Lower lobe of right lung (tissue), 2 donors: ENCODE data around the gene KCNJ9. TPM values are rescaled to one million over a fixed set of nuclear protein-coding genes. Genes with fewer than 3 reads are reported as not detected.

Experiments used
- ATAC-seq, 2 donors: fragments of 200-7000 bp; cut with Tn5 transposase; one replicate each; pipeline ENCODE4 v1.9.1; 2020 to 2022; ENCODE audit warnings: mild to moderate bottlenecking in 2 of 2, moderate library complexity in 2 of 2
- DNase-seq: peaks from one replicate; pipeline ENCODE4 v3.0.0-alpha.2; 2020
- H3K27ac ChIP-seq: fragments of 200-600 bp; one replicate; pipeline ENCODE4 v1.8.0; 2022
- H3K27me3 ChIP-seq: fragments of 200-600 bp; one replicate; pipeline ENCODE4 v1.8.0; 2022; ENCODE audit warnings: low read depth
- H3K36me3 ChIP-seq: fragments of 200-600 bp; one replicate; pipeline ENCODE4 v1.8.0; 2022; ENCODE audit warnings: mild to moderate bottlenecking
- H3K4me1 ChIP-seq: fragments of 200-600 bp; one replicate; pipeline ENCODE4 v1.8.0; 2022
- H3K4me3 ChIP-seq: fragments of 200-600 bp; one replicate; pipeline ENCODE4 v1.8.0; 2022; ENCODE audit warnings: mild to moderate bottlenecking
- H3K9me3 ChIP-seq: fragments of 200-600 bp; one replicate; pipeline ENCODE4 v1.8.0; 2022
- intact Hi-C: fragments of 100-400 bp; cut with DNase I; formaldehyde crosslinking; loops from one replicate; pipeline ENCODE4 v1.11.0; 2022
- total RNA-seq: library from RNA; stranded (reverse); fragmentation: NEBNext Ultra II Directional; extraction: Animal tissue kit (Norgen Biotek cat#: 25700); gene quantifications from one replicate; pipeline ENCODE4 v1.2.1, GENCODE V29; 2021
- TF ChIP-seq, protein P1 (sequence below): fragments of 200-600 bp; IDR thresholded peaks from one replicate; pipeline ENCODE4 v1.8.0; 2022; ENCODE audit warnings: antibody characterized with exemption, mild to moderate bottlenecking
- donor health status: DM: no; HTN: yes; CAD: no; lungs with severe emphysema.

Gene KCNJ9
- total RNA-seq, 1 donor from 2014 or later: not detected

DNA sequence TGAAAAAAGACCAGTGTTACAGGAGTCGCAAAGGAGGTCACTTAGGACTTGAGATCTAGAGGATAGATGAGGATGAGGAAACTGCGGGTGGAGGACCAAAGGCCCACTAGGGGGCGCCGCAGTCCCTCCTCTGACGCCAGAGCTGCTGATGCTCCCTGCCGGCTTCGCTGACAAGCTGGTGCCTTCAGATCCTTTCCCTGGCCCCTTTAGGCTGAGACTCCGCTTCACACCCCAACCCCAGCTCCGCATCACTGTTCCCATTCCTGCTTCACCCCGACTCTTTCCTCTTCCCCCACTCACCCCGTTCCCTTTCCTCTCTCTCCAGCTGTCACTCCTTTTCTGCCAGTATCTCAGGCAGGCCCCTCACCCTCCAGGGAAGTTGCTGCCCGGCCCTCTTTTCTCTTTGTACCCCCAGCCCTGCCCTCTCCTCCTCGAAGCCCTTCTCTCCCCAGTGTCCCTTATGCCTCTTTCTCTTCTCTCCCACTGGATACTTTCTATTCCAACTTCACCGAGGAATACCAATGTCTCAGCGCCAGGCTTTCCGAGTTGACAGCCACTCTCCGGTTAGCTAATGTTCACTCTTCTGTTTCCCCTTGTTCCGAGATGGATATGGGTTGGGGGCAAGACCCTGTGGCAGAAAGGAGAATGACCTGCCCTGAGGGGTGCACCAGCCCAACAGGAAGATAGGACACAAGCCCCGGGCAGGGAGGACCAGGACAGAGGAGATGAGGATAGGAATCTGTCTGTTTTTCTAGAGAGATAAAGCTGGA, 4.5 kb downstream of the KCNJ9 start:
- Histone ChIP-seq H3K4me1 (peaks cover 8% of the 10 kb centered on the region), H3K9me3 (no peaks in the 10 kb centered on the region), H3K4me3 (no peak overlapping the region), H3K27me3 (peaks cover 37% of the 10 kb centered on the region), H3K36me3 (peaks cover 24% of the 10 kb centered on the region), H3K27ac (no peak overlapping the region)
- TF ChIP-seq, protein P1, sequence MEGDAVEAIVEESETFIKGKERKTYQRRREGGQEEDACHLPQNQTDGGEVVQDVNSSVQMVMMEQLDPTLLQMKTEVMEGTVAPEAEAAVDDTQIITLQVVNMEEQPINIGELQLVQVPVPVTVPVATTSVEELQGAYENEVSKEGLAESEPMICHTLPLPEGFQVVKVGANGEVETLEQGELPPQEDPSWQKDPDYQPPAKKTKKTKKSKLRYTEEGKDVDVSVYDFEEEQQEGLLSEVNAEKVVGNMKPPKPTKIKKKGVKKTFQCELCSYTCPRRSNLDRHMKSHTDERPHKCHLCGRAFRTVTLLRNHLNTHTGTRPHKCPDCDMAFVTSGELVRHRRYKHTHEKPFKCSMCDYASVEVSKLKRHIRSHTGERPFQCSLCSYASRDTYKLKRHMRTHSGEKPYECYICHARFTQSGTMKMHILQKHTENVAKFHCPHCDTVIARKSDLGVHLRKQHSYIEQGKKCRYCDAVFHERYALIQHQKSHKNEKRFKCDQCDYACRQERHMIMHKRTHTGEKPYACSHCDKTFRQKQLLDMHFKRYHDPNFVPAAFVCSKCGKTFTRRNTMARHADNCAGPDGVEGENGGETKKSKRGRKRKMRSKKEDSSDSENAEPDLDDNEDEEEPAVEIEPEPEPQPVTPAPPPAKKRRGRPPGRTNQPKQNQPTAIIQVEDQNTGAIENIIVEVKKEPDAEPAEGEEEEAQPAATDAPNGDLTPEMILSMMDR: peak; percentile 86
- ATAC-seq: peak; percentile 77
- peak; percentile 84 for DNase-seq
- intact Hi-C loops: no loop called here

DNA sequence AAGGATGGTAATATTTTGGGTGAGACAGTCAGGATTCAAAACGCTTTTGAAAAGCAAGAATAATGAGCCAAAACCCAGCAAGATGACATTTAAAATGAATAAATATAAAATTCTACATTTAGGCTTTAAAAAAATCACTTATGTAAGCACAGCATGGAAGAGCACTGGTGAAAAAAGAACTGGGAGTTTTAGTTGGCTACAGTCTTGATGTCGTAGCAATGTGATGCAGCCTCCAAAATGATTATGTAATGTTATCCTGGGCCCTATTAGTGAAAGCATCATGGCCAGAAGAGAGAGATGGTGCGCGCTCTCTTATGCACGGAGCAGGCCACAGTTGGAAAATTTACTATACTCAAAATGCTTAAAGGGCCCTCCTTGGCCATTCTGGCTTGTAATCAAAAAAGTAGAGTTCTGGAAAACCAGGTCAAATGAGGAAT, 5.1 kb downstream of the KCNJ9 start:
- peaks cover 30% of the 10 kb centered on the region for H3K27me3 ChIP-seq
- H3K36me3 ChIP-seq: peaks cover 30% of the 10 kb centered on the region
- DNase-seq: no peak
- no peaks in the 10 kb centered on the region for H3K9me3 ChIP-seq
- H3K4me3 ChIP-seq: no peak overlapping the region
- intact Hi-C loops: no loop called here
- no peak overlapping the region for H3K27ac ChIP-seq
- TF ChIP-seq, protein P1: no peak
- ATAC-seq: no peak
- peaks cover 8% of the 10 kb centered on the region for H3K4me1 ChIP-seq

DNA sequence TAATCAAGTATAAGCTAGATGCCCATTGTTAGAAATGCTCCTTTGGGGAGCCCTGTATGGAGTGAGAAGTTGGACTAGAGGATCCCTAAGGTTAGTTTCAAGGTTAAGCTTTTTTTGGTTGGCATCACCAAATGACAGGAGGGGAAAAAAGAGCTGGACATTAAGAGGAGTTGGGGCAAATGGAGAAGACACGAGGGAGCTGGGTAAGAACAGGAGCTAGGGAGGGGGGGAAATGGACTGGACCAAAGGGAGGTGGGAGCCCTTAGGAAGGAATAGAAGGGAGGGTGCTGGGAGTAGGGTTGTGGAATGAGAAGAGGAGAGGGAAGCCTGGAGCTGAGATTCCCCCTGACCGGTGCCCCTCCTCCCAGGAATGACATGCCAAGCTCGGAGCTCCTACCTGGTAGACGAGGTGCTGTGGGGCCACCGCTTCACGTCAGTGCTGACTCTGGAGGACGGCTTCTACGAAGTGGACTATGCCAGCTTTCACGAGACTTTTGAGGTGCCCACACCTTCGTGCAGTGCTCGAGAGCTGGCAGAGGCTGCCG, 5.9 kb downstream of the KCNJ9 start:
- TF ChIP-seq, protein P1: no peak
- no peak overlapping the region for H3K4me3 ChIP-seq
- no peak for ATAC-seq
- intact Hi-C loops: no loop called here
- DNase-seq: no peak
- H3K9me3 ChIP-seq: no peaks in the 10 kb centered on the region
- H3K27me3 ChIP-seq: peaks cover 23% of the 10 kb centered on the region
- H3K36me3 ChIP-seq: peaks cover 37% of the 10 kb centered on the region
- H3K4me1 ChIP-seq: peaks cover 8% of the 10 kb centered on the region
- no peak overlapping the region for H3K27ac ChIP-seq

DNA sequence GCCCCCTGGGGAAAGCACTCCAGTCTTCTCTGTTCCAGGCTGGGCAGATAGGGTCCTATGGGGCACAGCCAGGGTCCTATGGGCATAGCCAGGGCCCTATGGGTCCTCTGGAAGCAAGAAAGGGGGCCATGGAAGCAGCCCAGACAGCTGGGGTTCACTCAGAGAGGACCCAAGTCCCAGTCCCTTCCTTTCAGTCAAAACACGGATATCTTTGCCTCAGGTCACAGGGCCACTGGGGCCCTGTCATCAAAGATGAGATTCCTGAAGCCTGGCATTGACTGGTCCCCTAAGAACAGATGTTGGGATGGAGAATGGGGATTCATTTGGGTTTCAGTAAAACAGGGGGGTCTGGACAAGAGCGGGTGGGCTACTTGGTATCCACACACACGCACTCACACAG, 8.5 kb downstream of the KCNJ9 start:
- H3K4me1 ChIP-seq: no peaks in the 10 kb centered on the region
- no peaks in the 10 kb centered on the region for H3K9me3 ChIP-seq
- H3K4me3 ChIP-seq: no peak overlapping the region
- peaks cover 64% of the 10 kb centered on the region for H3K36me3 ChIP-seq
- H3K27me3 ChIP-seq: no peaks in the 10 kb centered on the region
- TF ChIP-seq, protein P1: no peak
- no peak for ATAC-seq
- intact Hi-C loops: no loop called here
- no peak for DNase-seq
- no peak overlapping the region for H3K27ac ChIP-seq

DNA sequence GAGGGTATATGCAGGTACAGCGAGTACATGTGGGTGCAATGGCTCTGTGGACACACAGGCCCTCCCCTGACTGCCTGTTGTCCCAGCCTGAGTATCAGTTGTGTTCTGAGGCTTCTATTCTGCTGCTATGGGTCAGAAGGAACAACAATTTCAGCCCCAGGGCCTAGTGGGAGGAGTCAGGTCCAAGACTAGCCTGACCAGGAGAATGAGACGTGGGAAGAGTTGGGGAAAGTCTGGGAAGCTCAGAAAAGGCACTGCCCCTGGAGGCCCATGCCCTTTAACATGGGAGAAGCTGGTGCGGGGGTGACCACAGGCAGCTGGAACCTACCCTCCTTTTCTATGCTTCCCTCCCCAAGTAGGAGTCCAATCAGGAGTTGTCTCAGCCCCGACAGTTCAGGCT, 9.4 kb downstream of the KCNJ9 start:
- H3K36me3 ChIP-seq: peaks cover 66% of the 10 kb centered on the region

More for the DNA sequence above, 9.4 kb downstream of the KCNJ9 start:
- no peaks in the 10 kb centered on the region for H3K9me3 ChIP-seq
- TF ChIP-seq, protein P1: no peak
- ATAC-seq (no peak), DNase-seq (no peak)
- no peak overlapping the region for H3K4me3 ChIP-seq
- peaks cover 1% of the 10 kb centered on the region for H3K4me1 ChIP-seq
- no peak overlapping the region for H3K27ac ChIP-seq
- H3K27me3 ChIP-seq: no peaks in the 10 kb centered on the region
- intact Hi-C loops: no loop called here
